Measurements from ENCODE around the gene LMO7.
A peak's percentile ranks its signal among the peaks of the same experiment; 100 is the strongest.

The LMO7 gene

DNA sequence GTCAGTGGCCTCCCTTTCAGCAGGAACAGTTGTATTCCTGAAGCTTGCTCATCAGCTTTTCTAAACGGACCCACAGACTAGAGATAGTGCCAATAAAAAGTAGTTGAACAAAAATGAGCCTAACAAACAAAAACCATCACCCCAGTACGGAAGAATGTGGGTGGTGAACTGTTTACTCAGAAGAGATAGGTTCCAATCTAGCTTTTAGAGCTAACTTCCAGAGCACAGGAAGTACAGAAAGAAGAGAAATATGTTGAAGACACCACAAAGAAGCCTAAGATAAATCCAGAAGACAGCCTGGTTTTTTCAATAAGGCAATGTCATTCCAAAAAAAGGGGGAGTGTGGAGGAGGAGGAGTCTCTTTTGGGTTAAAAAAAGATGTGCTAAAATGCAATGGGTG is 2.8 kb upstream of the LMO7 start:
- DNase-seq (ENCODE audit: extremely low read depth, low read depth) = peak; percentile 79
- TF ChIP-seq, protein P1, sequence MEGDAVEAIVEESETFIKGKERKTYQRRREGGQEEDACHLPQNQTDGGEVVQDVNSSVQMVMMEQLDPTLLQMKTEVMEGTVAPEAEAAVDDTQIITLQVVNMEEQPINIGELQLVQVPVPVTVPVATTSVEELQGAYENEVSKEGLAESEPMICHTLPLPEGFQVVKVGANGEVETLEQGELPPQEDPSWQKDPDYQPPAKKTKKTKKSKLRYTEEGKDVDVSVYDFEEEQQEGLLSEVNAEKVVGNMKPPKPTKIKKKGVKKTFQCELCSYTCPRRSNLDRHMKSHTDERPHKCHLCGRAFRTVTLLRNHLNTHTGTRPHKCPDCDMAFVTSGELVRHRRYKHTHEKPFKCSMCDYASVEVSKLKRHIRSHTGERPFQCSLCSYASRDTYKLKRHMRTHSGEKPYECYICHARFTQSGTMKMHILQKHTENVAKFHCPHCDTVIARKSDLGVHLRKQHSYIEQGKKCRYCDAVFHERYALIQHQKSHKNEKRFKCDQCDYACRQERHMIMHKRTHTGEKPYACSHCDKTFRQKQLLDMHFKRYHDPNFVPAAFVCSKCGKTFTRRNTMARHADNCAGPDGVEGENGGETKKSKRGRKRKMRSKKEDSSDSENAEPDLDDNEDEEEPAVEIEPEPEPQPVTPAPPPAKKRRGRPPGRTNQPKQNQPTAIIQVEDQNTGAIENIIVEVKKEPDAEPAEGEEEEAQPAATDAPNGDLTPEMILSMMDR (IDR thresholded peaks at IDR 0.05; ENCODE audit: low read depth, low read length, missing control alignments) = no peak
- H3K4me3 ChIP-seq (replicated peaks; ENCODE audit: low read depth, low read length) = no peak overlapping the region

DNA sequence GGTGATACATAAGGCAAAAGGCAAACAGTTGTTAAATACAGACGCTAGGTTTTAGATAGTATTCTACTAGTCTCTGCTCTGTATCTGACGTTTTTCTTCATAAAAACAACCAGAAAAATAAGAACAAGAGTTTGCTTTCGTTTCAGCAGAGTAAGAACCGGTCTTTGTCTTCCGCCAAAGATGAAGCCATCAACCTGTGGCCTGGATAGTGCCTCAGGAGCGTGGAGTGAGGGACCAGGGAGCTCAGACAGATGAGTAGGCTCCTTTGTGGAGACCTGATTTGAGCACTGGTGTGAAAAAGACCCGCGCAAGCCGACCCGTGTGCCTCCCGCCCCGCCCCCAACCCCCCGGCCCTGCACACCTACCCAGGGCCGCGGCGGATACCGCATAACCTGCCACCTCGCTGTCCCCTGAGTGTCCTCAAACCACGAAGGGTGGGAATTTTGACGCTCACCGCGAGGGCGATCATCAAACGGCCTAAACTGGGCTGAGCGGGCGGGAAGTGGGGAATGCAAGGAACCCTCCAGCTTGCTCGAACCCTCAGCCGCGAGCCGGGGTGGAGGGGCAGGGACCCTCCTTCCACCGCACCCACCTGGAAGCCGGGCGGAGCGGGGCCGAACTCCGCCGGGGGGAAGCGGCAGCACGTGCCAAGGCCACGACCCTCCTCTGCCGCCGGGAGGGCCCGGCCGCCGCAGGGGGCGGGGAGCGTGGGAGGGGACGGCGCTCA is 866 bp upstream of the LMO7 start:
- TF ChIP-seq, protein P1 (IDR thresholded peaks at IDR 0.05; ENCODE audit: low read depth, low read length, missing control alignments) = no peak
- no peak for DNase-seq (ENCODE audit: extremely low read depth, low read depth)
- peak overlapping the region; percentile 94 for H3K4me3 ChIP-seq (replicated peaks; ENCODE audit: low read depth, low read length)

DNA sequence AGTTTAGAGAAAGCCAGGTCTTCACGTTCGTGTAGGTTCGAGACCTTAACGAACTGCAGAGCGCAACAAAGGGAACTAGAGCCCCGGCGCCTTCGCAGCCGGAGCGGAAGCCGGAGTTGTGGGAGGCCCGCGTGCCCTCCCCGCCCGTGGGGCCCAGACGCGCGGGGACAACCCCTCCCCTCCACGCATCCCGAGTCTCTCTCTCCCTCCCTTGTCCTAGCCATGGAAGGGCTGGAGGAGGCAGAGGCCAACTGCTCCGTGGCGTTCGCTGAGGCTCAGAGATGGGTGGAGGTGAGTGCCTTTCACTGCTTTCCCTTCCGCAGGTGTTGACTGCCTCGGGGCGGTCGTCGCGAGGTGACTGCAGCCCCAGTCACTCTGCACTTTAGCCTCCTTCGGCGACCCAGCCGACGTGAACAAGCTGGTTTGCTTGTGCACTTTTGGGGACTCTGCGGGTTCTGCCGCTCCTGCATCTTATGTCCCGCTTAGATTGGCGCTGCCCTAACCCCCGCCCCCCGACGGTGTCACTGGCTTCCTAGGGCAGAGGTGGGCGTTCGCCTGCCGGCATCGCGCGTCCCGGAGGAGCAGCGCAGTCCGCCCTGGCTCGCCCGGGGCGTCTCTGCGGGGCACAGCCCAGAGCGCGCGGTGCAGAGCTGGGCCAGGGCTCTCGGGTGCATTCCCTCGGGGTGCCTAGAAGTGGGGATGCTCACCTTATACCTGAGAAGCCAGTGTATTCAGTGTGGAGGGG is 478 bp downstream of the LMO7 start:
- no peak for DNase-seq (ENCODE audit: extremely low read depth, low read depth)
- peak overlapping the region; percentile 94 for H3K4me3 ChIP-seq (replicated peaks; ENCODE audit: low read depth, low read length)
- TF ChIP-seq, protein P1 (IDR thresholded peaks at IDR 0.05; ENCODE audit: low read depth, low read length, missing control alignments) = no peak

DNA sequence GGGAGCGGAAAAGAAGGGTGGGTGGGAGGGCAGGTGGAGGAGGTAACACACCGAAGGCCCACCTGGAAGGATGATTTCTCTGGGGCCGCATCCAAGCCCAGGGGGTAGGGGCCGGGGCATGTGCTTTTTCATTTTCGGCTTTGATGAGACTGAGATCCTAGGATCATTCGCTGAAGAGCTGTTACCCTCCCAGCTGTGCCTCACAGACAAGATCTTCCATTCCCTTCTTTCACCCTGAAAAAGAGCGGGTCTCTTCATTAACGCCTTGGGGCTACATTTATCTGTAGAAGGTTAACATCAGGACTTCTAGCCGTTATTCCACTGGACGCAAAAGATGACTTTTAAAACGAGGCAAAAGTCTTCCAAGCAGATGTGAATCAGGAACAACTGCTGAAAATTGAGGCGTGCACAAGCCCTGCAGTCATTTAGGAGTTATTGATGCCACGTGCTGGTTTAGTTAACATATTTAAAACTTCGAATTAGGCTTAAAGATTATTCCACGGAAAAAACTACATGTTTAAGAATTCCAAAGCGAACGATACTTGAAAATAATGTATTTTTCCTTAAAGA is 1.1 kb downstream of the LMO7 start:
- no peak for DNase-seq (ENCODE audit: extremely low read depth, low read depth)
- peak overlapping the region; percentile 94 for H3K4me3 ChIP-seq (replicated peaks; ENCODE audit: low read depth, low read length)
- TF ChIP-seq, protein P1 (IDR thresholded peaks at IDR 0.05; ENCODE audit: low read depth, low read length, missing control alignments) = no peak

DNA sequence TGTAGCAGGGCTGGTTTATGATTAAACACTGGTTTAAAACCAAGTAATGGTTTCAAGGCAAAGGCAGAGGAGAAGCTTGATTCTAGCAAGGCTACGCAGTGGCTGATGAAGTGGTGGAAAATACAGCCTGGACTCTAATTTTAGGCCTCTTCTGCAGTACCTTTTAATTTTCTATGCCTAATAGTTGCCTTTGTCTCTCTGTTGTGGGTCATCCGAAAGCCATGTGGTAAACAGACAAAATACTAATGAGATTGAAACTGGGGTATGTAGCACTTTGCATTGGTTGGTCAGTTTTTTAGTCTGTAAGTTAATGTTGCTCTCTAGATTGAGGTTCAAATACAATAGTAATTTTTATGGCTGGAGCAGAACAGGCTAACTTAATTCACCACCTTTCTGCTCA is 3.3 kb downstream of the LMO7 start:
- TF ChIP-seq, protein P1 (IDR thresholded peaks at IDR 0.05; ENCODE audit: low read depth, low read length, missing control alignments) = no peak
- no peak for DNase-seq (ENCODE audit: extremely low read depth, low read depth)
- H3K4me3 ChIP-seq (replicated peaks; ENCODE audit: low read depth, low read length) = peak overlapping the region; percentile 94

DNA sequence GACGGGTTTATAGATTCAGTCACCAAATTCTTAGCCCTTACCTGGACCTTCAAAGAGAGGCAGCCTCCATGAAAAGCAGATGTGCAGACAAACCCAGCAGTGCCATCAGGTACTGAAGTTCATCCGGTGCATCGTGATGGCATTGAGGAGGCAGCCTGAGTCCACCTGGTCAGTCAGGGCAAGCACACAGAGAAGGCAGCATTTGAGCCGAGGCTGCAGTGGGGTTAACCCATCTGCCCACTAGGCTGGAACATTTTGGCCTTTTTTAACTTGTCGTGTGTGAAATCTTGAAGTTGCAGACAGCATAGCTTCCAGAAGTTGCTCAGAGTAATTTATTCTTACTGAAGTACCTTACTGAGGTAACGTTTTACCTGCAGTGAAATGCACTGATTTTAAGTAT is 4.9 kb downstream of the LMO7 start:
- TF ChIP-seq, protein P1 (IDR thresholded peaks at IDR 0.05; ENCODE audit: low read depth, low read length, missing control alignments) = no peak
- H3K4me3 ChIP-seq (replicated peaks; ENCODE audit: low read depth, low read length) = no peak overlapping the region
- no peak for DNase-seq (ENCODE audit: extremely low read depth, low read depth)
